Keratinocyte (primary cell): ENCODE results near the gene ALPP. TPM values are rescaled to one million over a fixed set of nuclear protein-coding genes. Genes with fewer than 3 reads are reported as not detected.
"Not testable (repeated sequence)": the region's sequence is repeated elsewhere in the genome, so short reads cannot be mapped to it uniquely, and the experiment has no call there.

Experiments
- DNase-seq: peaks from one replicate; pipeline ENCODE4 v3.0.0-alpha.2; 2011; ENCODE audit warnings: low read depth, missing footprints, low spot score
- FAIRE-seq: peaks from 2 replicates; lab custom pipeline; 2011; peaks lifted over from hg19 to GRCh38; lab: Jason Lieb, UNC
- H2AFZ ChIP-seq: 2 replicates; pipeline ENCODE4 v1.6.0; 2012; ENCODE audit warnings: low read length, control low read depth, inconsistent platforms; ENCODE audit not compliant: control insufficient read depth
- H3K27ac ChIP-seq: 2 replicates; pipeline ENCODE4 v1.5.1; 2011; ENCODE audit warnings: low read length; ENCODE audit not compliant: control insufficient read depth, insufficient read depth
- H3K27me3 ChIP-seq: 3 replicates; pipeline ENCODE4 v1.6.0; 2011; ENCODE audit warnings: low read length; ENCODE audit not compliant: control insufficient read depth, insufficient read depth; ENCODE audit errors: extremely low read depth
- H3K36me3 ChIP-seq, 2 experiments: 2 replicates in 1 of 2; 3 replicates in 1 of 2; pipeline ENCODE4 v1.5.1; 2011; ENCODE audit warnings: low read length in 2 of 2, mild to moderate bottlenecking in 1 of 2; ENCODE audit not compliant: control insufficient read depth in 2 of 2, insufficient read depth in 2 of 2; ENCODE audit errors: extremely low read depth in 1 of 2
- H3K4me1 ChIP-seq: 3 replicates; pipeline ENCODE4 v1.5.1; 2011; ENCODE audit warnings: low read length; ENCODE audit not compliant: control insufficient read depth, insufficient read depth; ENCODE audit errors: extremely low read depth
- H3K4me2 ChIP-seq: 3 replicates; pipeline ENCODE4 v1.6.0; 2011; ENCODE audit warnings: low read depth, low read length; ENCODE audit not compliant: control insufficient read depth, insufficient read depth; ENCODE audit errors: extremely low read depth
- H3K4me3 ChIP-seq, 3 experiments: fragments of 200-600 bp in 1 of 3; sonication (generic) in 1 of 3; 2 replicates in 2 of 3; 3 replicates in 1 of 3; pipeline ENCODE4 v1.5.1; 2011 to 2016; ENCODE audit warnings: low read length in 3 of 3, mild to moderate bottlenecking in 3 of 3, control low read depth in 2 of 3, inconsistent platforms in 1 of 3, low read depth in 1 of 3, mixed read lengths in 1 of 3, mixed run types in 1 of 3, moderate library complexity in 1 of 3; ENCODE audit not compliant: control insufficient read depth in 2 of 3, insufficient read depth in 2 of 3; ENCODE audit errors: extremely low read depth in 1 of 3
- H3K79me2 ChIP-seq: 2 replicates; pipeline ENCODE4 v1.6.0; 2012; ENCODE audit warnings: low read length; ENCODE audit not compliant: control insufficient read depth, insufficient read depth
- H3K9ac ChIP-seq: 3 replicates; pipeline ENCODE4 v1.6.0; 2011; ENCODE audit warnings: low read length; ENCODE audit not compliant: control insufficient read depth, insufficient read depth; ENCODE audit errors: extremely low read depth
- H3K9me1 ChIP-seq: 3 replicates; pipeline ENCODE4 v1.6.0; 2011; ENCODE audit warnings: low read length; ENCODE audit not compliant: control insufficient read depth, insufficient read depth; ENCODE audit errors: extremely low read depth
- H3K9me3 ChIP-seq: 2 replicates; pipeline ENCODE4 v1.5.1; 2012; ENCODE audit warnings: low read depth, low read length; ENCODE audit not compliant: control insufficient read depth
- H4K20me1 ChIP-seq: 3 replicates; pipeline ENCODE4 v1.6.0; 2011; ENCODE audit warnings: low read length; ENCODE audit not compliant: control insufficient read depth, insufficient read depth; ENCODE audit errors: extremely low read depth
- CTCF ChIP-seq, 3 experiments: IDR thresholded peaks in 1 of 3; conservative IDR thresholded peaks in 1 of 3; optimal IDR thresholded peaks in 1 of 3; 2 replicates in 2 of 3; 3 replicates in 1 of 3; pipeline versions ENCODE3 to v1.5.1; 2011; ENCODE audit warnings: low read length in 3 of 3, mild to moderate bottlenecking in 3 of 3, moderate library complexity in 2 of 3, control low read depth in 1 of 3, inconsistent platforms in 1 of 3; ENCODE audit not compliant: insufficient read depth in 2 of 3; ENCODE audit errors: extremely low read depth in 1 of 3
- EZH2 ChIP-seq: IDR thresholded peaks from one replicate; pipeline ENCODE4 v1.6.1; 2012; ENCODE audit warnings: inconsistent platforms, mild to moderate bottlenecking, low read length, moderate library complexity
- dilution Hi-C: fragments of 300-500 bp; cut with MboI; formaldehyde crosslinking; loops from one replicate; pipeline ENCODE4 v1.7.0; 2020; ENCODE audit warnings: low sequenced_read_pairs; ENCODE audit not compliant: extremely low pct_ligation_motif_present
- polyA plus RNA-seq, 5 experiments: library from polyadenylated mRNA; depleted of rRNA in 3 of 5; stranded (reverse) in 3 of 5; stranded (forward) in 1 of 5; unstranded in 1 of 5; fragments of >200 nt; gene quantifications; 1 replicate in 1 of 5; 2 replicates in 3 of 5; 3 replicates in 1 of 5; pipeline versions ENCODE4 v1.2.1 to v1.2.3, GENCODE V29; 2011 to 2012; ENCODE audit warnings: missing spikeins in 2 of 5, low read depth in 1 of 5, low replicate concordance in 1 of 5

Gene ALPP
- polyA plus RNA-seq, 1 donor (not counting 4 experiments of a cell fraction or from before 2014, with no cell fraction given), result not detected

GRCh38 chr2:232406556-232407310 is 28.2 kb downstream of the ALPP start, which contains the start of gene ALPG:
TSS of gene ALPG (plus strand) at chr2:232406844. CDS start at chr2:232406895, 51 bp downstream.
- H2AFZ ChIP-seq, result no peak within 1 kb of the TSS
- no peaks in the 10 kb centered on the region for H4K20me1 ChIP-seq
- H3K27ac ChIP-seq, result no peak within 1 kb of the TSS
- dilution Hi-C loops, result no loop called here
- H3K36me3 ChIP-seq, result no peaks in the 10 kb centered on the region
- H3K79me2 ChIP-seq, result no peaks in the 10 kb centered on the region
- H3K9me1 ChIP-seq, result no peaks in the 10 kb centered on the region
- no peak within 1 kb of the TSS for H3K9ac ChIP-seq
- FAIRE-seq, result no peak
- H3K9me3 ChIP-seq, result no peaks in the 10 kb centered on the region
- no peak for DNase-seq
- H3K27me3 ChIP-seq, result peaks cover 7% of the 10 kb centered on the region
- no peaks in the 10 kb centered on the region for H3K4me1 ChIP-seq
- no peak within 1 kb of the TSS for H3K4me3 ChIP-seq
- TF ChIP-seq EZH2, result no peak
- no peak for TF ChIP-seq CTCF (optimal IDR thresholded peaks at IDR 0.05 in 1 of 3, IDR thresholded peaks at IDR 0.05 in 1 of 3, conservative IDR thresholded peaks at IDR 0.05 in 1 of 3; ENCODE audit: extremely low read depth in 1 of 3, insufficient read depth in 2 of 3, low read length in 3 of 3)
- no peak within 1 kb of the TSS for H3K4me2 ChIP-seq

GRCh38 chr2:232407428-232408150 is 29.0 kb downstream of the ALPP start:
- H3K9ac ChIP-seq, H3K4me1 ChIP-seq, dilution Hi-C loops, FAIRE-seq, H3K27ac ChIP-seq, H3K9me3 ChIP-seq, H3K36me3 ChIP-seq, H4K20me1 ChIP-seq, H3K27me3 ChIP-seq, H3K9me1 ChIP-seq, H3K4me2 ChIP-seq, H3K4me3 ChIP-seq, DNase-seq, H3K79me2 ChIP-seq, H2AFZ ChIP-seq: not testable (repeated sequence)

GRCh38 chr2:232408269-232408668 is 29.7 kb downstream of the ALPP start:
- H3K9ac ChIP-seq, FAIRE-seq, H3K9me1 ChIP-seq, H3K4me1 ChIP-seq, H2AFZ ChIP-seq, H3K9me3 ChIP-seq, dilution Hi-C loops, H3K79me2 ChIP-seq, DNase-seq, H3K27ac ChIP-seq, H3K27me3 ChIP-seq, H3K36me3 ChIP-seq, H4K20me1 ChIP-seq, H3K4me3 ChIP-seq, H3K4me2 ChIP-seq: not testable (repeated sequence)

- H3K27ac ChIP-seq, H3K4me1 ChIP-seq, DNase-seq, H4K20me1 ChIP-seq, H3K4me3 ChIP-seq, FAIRE-seq, H3K4me2 ChIP-seq, H3K9me1 ChIP-seq, H3K27me3 ChIP-seq, dilution Hi-C loops, H3K9me3 ChIP-seq, H2AFZ ChIP-seq, H3K79me2 ChIP-seq, H3K9ac ChIP-seq, H3K36me3 ChIP-seq: not testable (repeated sequence)
Observed at GRCh38 chr2:232409617-232410016, 31.1 kb downstream of the ALPP start.
